K562 (cell line): ENCODE data around the gene ADAMTS14. TPM values are rescaled to one million over a fixed set of nuclear protein-coding genes. Genes with fewer than 3 reads are reported as not detected.

Experiments
- ATF4 ChIP-seq: fragments of 450-650 bp; formaldehyde crosslinking; IDR thresholded peaks from 2 replicates; pipeline ENCODE4 v1.4.0; 2022; ENCODE audit warnings: mild to moderate bottlenecking, moderate library complexity
- BACH1 ChIP-seq: fragments of 200-800 bp; sonication (Bioruptor generic); IDR thresholded peaks from 2 replicates; pipeline ENCODE4 v1.6.1; 2016; ENCODE audit warnings: missing genetic modification characterization, missing compliant biosample characterization
- CHD1 ChIP-seq: fragments of 200-600 bp; sonication (generic); IDR thresholded peaks from one replicate; pipeline ENCODE4 v1.6.1; 2012; ENCODE audit warnings: mild to moderate bottlenecking, moderate library complexity, low read length, inconsistent platforms
- CREBBP ChIP-seq: IDR thresholded peaks from one replicate; pipeline ENCODE4 v1.6.1; 2012; ENCODE audit warnings: low read depth, mild to moderate bottlenecking, control low read depth, inconsistent platforms, low read length
- DEAF1 ChIP-seq: fragments of 450-650 bp; formaldehyde crosslinking; IDR thresholded peaks from 2 replicates; pipeline ENCODE4 v1.4.0; 2020; ENCODE audit warnings: mild to moderate bottlenecking, moderate library complexity
- DMBX1 ChIP-seq: fragments of 250-450 bp; sonication (Bioruptor Pico); IDR thresholded peaks from 2 replicates; pipeline ENCODE4 v1.8.0; 2022; ENCODE audit warnings: inconsistent platforms, mild to moderate bottlenecking, moderate library complexity, borderline replicate concordance
- ESRRA ChIP-seq: fragments of 450-650 bp; IDR thresholded peaks from 2 replicates; pipeline ENCODE4 v1.6.1; 2014; ENCODE audit warnings: low read depth, mild to moderate bottlenecking, moderate library complexity, borderline replicate concordance
- HCFC1 ChIP-seq: IDR thresholded peaks from 2 replicates; pipeline ENCODE4 v1.6.1; 2012; ENCODE audit warnings: low read depth, low read length, improper control_type of control experiment
- HDAC3 ChIP-seq: fragments of 450-650 bp; IDR thresholded peaks from 2 replicates; pipeline ENCODE4 v1.6.1; 2018; ENCODE audit warnings: borderline replicate concordance, mild to moderate bottlenecking, moderate library complexity; ENCODE audit not compliant: partially characterized antibody
- IRF1 ChIP-seq: sonication (generic); formaldehyde crosslinking; IDR thresholded peaks from 2 replicates; pipeline ENCODE4 v1.8.0; 2022; ENCODE audit warnings: missing genetic modification reagents, mild to moderate bottlenecking, borderline replicate concordance
- MAFK ChIP-seq: IDR thresholded peaks from 2 replicates; pipeline ENCODE4 v1.6.1; 2011; ENCODE audit warnings: low read length, improper control_type of control experiment
- MXD1 ChIP-seq: fragments of 250-450 bp; sonication (Bioruptor Pico); IDR thresholded peaks from 2 replicates; pipeline ENCODE4 v1.8.0; 2021; ENCODE audit warnings: borderline replicate concordance, mild to moderate bottlenecking, moderate library complexity; ENCODE audit not compliant: poor library complexity, severe bottlenecking
- PBX2 ChIP-seq, 2 experiments: IDR thresholded peaks in 1 of 2; conservative IDR thresholded peaks in 1 of 2; 2 replicates each; pipeline ENCODE4 v1.6.1; 2016; ENCODE audit warnings: low read depth in 2 of 2, mild to moderate bottlenecking in 1 of 2, missing compliant biosample characterization in 1 of 2, missing genetic modification characterization in 1 of 2, moderate library complexity in 1 of 2
- RB1 ChIP-seq: fragments of 450-650 bp; IDR thresholded peaks from 2 replicates; pipeline ENCODE4 v1.6.1; 2017; ENCODE audit warnings: low read depth, mild to moderate bottlenecking
- RFX1 ChIP-seq: fragments of 450-650 bp; IDR thresholded peaks from 2 replicates; pipeline ENCODE4 v1.6.1; 2016; ENCODE audit warnings: mild to moderate bottlenecking, moderate library complexity
- TCF15 ChIP-seq: fragments of 250-450 bp; sonication (Bioruptor Pico); IDR thresholded peaks from 2 replicates; pipeline ENCODE4 v1.8.0; 2022; ENCODE audit warnings: moderate library complexity, mild to moderate bottlenecking, inconsistent platforms
- ZNF280A ChIP-seq: fragments of 450-650 bp; IDR thresholded peaks from 2 replicates; pipeline ENCODE4 v1.6.1; 2018; ENCODE audit warnings: mild to moderate bottlenecking, low read depth; ENCODE audit not compliant: partially characterized antibody
- ZNF444 ChIP-seq: fragments of 250-450 bp; sonication (Bioruptor Pico); IDR thresholded peaks from 2 replicates; pipeline ENCODE4 v1.4.0; 2020; ENCODE audit warnings: mild to moderate bottlenecking, moderate library complexity
- ZNF445 ChIP-seq: fragments of 250-450 bp; sonication (Bioruptor Pico); IDR thresholded peaks from 2 replicates; pipeline ENCODE4 v1.4.0; 2020; ENCODE audit warnings: low read depth, mild to moderate bottlenecking, moderate library complexity
- polyA plus RNA-seq, 8 experiments: library from polyadenylated mRNA; depleted of rRNA in 4 of 8; stranded (reverse) in 5 of 8; unstranded in 3 of 8; fragments of >200 nt; fragmentation: Nextera tagmentation in 2 of 8; fragmentation: Illumina TruSeq in 1 of 8; extraction: Ambion mirVana in 2 of 8; extraction: Trizol in 1 of 8; gene quantifications; 2 replicates each; pipeline versions ENCODE4 v1.2.1 to v1.2.3, GENCODE V29; 2011 to 2014; ENCODE audit warnings: inconsistent platforms in 1 of 8, missing spikeins in 1 of 8
- total RNA-seq, 7 experiments: library from RNA; depleted of rRNA in 6 of 7; stranded (reverse); fragments of >200 nt in 6 of 7; fragmentation: Illumina TruSeq in 2 of 7; extraction: Trizol in 2 of 7; gene quantifications; 2 replicates each; pipeline versions ENCODE4 v1.2.1 to v1.2.3, GENCODE V29; 2011 to 2021; ENCODE audit warnings: low replicate concordance in 1 of 7

ADAMTS14 gene
- total and polyA plus RNA-seq, 9 of the 15 experiments (the other 6 are each of a cell fraction or from before 2014, with no cell fraction given): 0.04 to 37.4 (median 15.9) TPM

- TF ChIP-seq PBX2 (CRISPR knock-in tag; IDR thresholded peaks at IDR 0.05; ENCODE audit: low read depth) (no peak), PBX2 (tag; conservative IDR thresholded peaks at IDR 0.05; ENCODE audit: low read depth) (peak; percentile 76), DEAF1 (CRISPR knock-in tag) (no peak), MXD1 (CRISPR knock-in tag) (no peak), DMBX1 (CRISPR knock-in tag) (peak; percentile 89; the same call in 1 of the 2 replicates), ATF4 (0 out of 2 replicates have a peak, but pooled peaks have one; percentile 39), MAFK (peak; percentile 31; the same call in 1 of the 2 replicates), RB1 (no peak), BACH1 (peak; percentile 66; the same call in 1 of the 2 replicates), RFX1 (no peak), CREBBP (no peak), ZNF445 (no peak), CHD1 (no peak), ZNF280A (no peak), HCFC1 (0 out of 2 replicates have a peak, but pooled peaks have one; percentile 17), HDAC3 (no peak), TCF15 (no peak), ESRRA (peak; percentile 36; the same call in 1 of the 2 replicates), ZNF444 (CRISPR knock-in tag) (no peak), IRF1 (no peak)
These were observed 22.8 kb upstream of the ADAMTS14 start (continued) for GRCh38 chr10:70649526-70649925.
